ENCODE data around the gene CIAPIN1.
"Not testable (repeated sequence)": the region's sequence is repeated elsewhere in the genome, so short reads cannot be mapped to it uniquely, and the experiment has no call there.

Gene CIAPIN1

DNA sequence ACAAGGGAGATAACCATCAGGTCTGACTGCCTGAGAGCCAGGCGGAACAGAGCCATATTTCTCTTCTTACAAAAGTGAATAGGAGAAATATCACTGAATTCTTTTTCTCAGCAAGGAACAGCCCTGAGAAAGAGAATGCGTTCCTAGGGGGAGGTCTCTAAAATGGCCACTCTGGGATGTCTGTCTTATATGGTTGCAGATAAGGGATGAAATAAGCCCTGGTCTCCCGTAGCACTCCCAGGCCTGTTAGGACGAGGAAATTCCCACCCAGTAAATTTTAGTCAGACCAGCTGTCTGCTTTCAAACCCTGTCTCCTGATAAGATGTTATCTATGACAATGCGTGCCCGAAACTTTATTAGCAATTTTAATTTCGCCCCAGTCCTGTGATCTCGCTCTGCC, 7.2 kb downstream of the CIAPIN1 start:
- not testable (repeated sequence) for DNase-seq

DNA sequence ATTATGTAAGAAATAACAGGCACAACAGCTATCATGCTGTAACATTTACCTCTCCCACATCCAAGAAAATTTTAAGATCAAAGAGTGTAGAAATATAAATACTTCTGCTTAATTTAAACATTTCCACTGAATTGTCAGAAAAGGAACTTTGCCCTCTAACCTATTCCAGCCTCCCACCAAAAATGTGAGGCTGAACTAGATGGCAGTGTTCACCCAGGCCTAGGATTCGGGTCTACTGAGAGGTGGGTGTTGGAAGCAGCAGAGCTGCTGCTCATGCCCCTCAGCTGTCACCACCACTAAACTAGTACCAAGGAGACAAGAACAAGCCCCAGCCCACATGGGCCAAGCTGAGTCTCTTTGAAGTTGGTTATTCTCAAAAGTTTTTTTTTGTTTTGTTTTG, 11.3 kb downstream of the CIAPIN1 start:
- no peak for DNase-seq

DNA sequence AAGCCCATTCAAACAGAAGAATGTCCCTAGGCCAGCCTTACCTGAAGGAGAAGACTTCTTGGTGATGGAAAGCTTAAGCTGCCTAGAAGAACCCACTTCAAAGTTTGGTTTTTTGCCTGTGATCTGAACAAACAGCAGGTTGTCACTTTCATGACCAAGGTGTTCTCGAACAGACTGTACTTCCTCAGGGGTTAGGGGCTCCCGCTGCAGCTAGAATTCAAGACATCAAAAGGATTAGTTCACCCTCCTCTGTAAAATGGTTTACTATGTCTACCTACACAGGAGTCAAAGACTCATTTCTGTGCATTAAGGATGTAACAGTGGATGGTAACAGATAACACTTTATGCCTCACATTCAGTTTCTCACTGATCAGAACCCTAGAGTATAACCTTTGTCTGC, 13.2 kb downstream of the CIAPIN1 start:
- no peak for DNase-seq

DNA sequence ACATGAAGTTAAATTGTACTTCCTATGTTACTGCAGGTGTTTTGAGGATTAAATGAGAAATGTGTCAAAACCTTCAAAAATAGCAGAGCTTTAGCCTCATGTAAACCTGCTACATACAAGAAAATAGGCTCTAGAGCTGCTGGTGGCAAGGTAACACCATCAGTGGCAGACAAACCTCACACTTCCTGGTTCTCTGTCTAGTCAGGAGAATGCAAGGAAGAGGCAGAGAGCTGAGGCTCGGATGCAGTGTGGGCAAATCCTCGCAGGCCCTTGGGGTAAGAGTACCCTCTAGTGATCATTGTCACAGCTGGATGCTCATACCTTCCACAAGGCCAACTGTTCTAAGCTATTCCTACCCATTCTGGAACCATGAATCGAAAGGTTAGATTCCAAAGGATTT, 14.2 kb downstream of the CIAPIN1 start:
- DNase-seq, result no peak

DNA sequence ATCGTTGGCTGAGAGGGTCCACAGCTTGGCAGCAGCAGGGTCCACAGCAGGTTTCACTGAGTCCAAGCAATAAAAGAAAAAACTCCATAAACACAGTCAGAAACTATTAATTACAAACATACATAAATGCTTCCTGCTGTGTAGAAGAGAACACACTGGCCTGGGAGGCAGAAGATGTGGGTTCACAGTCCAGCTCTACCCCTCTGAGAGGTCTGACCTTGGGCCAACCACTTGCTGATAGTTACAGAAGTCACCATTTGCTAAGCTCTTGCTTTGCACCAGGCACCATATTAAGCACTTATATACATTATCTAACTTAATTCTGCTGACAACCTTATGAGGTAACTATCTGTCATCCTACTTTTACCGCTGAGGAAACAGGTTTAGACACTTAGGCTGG, 14.7 kb downstream of the CIAPIN1 start:
- DNase-seq, result no peak

DNA sequence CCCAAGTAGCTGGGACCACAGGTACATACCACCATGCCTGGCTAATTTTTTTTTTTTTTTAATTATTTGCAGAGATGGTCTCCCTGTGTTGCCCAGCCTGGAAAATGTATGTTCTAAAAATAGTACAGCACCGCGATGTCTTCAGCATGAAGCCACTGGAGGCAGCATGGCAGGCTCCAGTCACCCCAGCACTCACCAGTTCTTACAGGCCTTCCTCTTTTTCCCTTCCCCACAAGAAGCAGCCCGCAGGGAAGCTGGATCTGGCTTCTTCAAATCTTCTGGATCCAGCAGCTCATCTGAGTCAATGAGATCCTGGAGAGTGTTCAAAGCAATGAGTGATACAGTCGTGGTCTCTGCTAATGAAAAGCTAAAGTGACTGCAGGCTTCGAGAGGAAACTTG, 16.2 kb downstream of the CIAPIN1 start:
- no peak for DNase-seq

DNA sequence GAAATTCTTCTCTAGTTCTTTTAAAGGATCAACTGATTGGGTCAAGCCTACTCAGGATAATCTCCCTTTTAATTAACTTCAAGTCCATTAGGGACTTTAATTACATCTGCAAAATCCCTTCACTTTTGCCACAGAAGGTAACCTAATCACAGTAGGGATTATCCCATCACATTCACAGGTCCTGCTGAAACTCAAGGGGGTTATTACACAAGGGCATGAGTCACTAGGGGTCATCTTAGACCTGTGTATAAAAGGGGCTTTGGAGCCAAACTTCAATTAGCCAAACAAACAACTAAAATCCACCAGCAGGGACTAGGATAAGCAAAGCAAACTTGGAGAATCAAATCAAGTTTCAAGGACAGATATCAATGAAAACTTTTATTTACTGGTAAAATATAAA, 19.4 kb downstream of the CIAPIN1 start:
- DNase-seq, result no peak

DNA sequence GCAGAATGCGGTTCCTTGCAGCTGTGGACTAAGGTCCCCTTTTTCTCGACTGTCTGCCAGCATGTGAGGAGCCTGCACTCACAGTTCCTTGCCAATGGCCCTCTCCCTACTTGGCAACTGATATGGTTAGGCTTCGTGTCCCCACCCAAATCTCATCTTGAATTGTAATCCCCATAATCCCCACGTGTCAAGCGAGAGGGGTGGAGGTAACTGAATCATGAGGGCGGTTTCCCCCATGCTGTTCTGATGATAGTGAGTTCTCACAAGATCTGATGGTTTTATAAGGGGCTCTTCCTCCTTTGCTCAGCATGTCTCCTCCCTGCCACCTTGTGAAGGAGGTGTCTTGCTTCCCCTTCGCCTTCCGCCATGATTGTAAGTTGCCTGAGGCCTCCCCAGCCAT, 19.9 kb downstream of the CIAPIN1 start:
- DNase-seq, result no peak

DNA sequence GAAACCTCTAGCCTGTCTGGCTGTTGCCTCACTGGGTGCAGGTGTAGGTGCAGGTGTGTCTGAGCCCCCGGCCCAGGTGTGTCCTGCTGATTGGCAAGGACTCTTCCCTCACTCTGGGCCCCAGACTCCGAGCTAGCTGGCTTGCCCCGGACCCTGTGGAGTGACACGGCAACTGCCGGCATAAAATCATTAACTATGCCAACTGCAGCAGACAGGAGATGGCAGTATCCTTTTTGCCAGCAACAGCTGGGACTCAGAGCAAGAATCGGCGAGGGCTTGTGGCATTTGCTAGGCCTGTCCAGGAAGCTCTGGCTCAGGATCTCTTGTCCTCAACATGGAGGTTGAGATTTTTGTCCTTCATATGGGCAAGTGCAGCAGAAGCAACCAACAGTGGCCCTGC, 20.8 kb downstream of the CIAPIN1 start:
- DNase-seq, result no peak

DNA sequence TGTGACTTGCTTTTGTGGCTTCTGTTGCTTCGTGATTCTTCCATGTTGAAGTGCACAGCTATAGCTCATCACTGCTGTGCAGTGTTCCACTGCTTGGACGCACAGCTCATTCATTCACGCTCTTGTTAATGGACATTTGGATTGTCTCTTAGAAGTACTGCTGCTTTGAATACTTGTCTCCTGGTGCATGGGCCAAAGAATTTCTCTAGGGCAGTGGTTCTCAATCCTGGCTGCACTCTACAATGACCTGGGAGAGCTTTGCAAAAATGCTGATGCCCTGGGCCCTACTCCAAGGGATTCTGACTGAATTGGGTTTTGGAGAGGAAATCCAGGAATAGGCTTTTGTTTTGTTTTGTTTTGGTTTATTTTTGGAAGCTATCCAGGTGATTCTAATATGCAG, 22.6 kb downstream of the CIAPIN1 start:
- DNase-seq, result no peak

DNA sequence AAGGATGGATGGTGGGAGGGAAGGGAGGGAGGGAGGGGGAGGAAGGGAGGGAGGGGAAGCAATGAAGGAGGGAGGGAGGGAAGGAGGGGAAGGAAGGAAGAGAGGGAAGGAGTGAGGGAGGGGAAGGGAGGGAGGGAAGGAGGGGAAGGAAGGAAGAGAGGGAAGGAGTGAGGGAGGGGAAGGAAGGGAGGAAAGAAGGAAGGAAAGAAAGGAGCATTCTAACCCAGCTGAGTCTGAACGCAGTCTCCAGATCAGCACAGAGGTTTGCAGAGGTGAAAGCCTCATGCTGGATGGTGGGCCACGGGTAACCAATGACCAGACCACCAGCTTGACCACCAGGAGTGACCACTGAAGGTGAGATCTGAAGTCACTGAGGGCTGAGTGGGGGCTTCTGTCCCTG, 24.0 kb downstream of the CIAPIN1 start:
- DNase-seq, result no peak

DNA sequence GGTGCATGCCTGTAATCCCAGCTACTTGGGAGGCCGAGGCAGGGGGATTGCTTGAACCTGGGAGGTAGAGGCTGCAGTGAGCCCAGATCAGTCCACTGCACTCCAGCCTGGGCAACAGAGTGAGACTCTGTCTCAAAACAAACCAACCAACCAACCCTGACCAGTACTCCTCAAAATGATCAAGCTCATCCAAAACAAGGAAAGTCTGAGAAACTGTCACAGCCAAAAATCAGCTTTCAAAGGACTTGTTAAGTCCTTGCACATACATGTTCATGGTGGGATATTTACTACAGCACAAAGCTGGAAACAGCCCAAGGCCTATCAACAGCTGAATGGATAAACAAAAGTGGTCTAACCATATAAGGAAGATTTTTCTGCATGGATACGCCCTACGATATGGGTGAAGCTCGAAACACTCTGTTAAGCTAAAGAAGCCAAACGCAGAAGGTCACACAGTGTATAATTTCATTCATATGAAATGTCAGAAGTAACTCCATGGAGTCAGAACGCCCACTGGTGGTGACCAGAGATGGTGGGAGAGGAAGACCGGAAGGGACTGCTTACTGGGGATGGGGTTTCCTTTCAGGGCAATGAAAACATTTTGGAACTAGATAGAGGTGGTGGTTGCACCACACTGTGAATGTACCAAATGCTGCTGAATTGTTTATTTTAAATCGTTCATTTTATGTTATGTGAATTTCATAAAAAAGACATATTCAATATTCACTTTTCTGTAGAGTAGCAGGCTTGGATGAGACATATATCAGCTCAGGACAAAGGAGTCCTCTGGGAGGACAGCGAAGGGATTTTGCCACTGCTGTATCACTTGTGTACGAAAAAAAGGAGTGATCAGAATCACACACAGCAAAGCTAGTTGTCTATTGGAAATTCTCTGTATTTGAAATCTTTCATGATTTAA, 24.9 kb downstream of the CIAPIN1 start:
- DNase-seq, result no peak

DNA sequence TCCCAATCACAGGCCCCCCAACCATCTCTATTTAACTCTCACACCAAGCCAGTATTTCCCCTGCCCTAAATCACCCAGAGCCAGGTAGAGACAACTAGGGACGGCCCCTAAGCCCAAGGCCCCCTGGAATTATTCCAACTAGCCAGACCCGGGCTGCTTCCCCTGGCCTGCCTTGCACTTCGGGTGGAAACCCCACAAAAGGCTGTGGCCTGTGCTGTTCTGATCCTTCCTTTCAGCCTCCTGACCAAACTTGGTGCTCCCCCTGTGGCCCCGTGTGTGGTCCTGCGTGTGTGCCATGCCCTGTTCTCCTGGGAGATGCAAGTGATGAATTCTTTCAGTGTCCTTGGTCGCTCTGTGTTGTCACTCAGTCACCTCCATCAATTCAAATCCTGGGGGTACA, 27.7 kb downstream of the CIAPIN1 start:
- no peak for DNase-seq

DNA sequence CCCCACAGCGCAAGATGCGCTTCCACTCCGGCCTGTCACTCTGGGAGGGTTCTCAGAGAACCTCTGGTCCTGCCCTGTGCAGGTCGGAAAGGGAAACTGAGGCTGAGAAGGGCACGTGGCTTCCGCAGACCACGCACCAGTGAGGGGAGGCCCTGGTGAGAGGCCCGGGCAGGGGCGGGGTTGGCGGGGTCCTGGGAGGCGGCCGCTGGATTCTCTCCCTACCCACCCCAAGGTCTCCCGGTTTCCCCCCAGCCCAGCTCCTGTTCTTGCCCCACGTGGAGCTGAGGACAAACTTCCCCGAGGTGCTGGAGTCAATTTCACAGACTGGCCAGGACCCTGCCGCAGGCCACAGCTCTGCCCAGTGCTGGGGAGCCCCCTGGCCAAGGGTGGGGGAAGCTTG, 31.1 kb downstream of the CIAPIN1 start:
- DNase-seq, result no peak

DNA sequence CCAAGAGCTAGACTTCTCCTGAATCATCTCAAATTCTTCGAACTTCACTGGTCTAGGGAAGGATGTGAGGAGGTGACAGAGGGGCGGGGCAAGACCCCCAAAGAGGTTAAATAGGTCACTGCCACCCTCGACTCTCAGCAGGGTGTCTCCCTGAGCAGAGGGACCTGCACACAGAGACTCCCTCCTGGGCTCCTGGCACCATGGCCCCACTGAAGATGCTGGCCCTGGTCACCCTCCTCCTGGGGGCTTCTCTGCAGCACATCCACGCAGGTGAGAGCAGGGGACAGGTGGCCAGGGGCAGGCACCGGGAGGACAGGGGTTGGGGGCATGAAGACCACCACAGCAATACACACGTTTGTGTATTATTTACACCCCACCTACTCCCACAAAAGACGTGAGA, 33.5 kb downstream of the CIAPIN1 start:
- DNase-seq, result no peak

DNA sequence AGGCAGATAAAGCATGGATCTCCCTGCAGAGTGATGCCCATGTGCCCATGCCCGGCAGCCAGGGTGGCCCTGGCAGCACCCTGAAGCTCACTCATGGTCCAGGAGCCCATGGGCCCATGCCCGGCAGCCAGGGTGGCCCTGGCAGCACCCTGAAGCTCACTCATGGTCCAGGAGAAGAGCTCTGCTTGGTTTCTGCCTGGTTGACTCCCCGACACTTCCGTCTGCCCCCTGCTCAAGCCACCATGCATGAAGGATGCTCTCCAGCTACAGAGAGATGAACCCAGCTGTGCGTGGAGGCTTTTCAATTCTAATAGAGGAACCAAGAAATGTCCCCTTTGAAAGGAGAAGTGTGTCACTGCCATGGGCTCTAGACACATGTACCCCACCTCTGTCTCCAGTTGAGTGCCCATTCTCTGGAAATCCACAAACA, 33.9 kb downstream of the CIAPIN1 start:
- no peak for DNase-seq

DNA sequence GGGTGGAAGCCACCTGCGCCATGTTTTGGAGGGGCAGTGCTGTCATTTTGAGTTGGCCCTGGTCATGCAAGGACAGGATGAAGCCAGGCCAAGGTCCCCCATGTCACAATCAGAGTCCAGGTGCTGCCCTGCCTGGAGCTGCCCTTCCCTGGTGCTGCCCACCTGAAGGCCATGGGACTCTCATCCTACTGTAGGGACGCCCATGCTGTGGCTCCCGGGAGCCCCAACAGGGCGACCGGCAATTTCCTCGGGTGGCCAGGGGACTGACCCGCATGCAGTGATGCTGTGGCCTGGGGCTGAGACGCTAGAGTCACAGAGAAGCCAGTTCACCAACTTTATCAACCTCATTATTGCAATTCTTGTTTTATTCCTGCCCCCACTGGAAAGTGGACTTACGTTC, 34.6 kb downstream of the CIAPIN1 start:
- no peak for DNase-seq

DNA sequence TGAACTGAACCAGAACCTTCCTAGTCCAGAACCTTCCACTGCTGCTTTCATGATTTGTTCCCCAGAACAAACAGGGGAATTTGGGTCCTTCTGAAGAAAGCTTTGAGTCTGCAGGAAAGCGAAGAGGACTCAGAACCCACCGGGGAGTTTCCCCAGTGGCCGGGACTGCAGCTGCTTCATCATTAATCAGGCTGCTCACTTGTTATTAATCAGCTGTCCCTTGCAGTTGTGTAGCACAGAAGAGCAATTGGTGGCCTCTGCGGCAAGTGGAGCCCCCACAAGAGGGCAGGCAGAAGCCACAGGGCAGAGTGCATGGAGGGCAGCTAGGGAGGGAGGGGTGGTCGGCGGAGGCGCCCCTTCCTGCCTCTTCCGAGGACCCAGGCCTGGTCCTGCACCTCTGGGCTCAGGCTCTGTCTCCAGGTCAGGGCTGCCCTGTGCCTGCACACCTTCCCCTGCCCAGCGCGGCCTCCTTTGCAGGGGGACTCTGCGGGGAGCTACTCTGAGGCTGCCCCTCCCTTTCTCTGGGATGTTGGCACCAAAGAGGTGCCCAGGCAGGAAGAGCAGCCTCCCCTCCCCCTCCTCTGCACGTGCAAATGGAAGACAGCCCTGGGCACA, 35.7 kb downstream of the CIAPIN1 start:
- DNase-seq, result no peak

DNA sequence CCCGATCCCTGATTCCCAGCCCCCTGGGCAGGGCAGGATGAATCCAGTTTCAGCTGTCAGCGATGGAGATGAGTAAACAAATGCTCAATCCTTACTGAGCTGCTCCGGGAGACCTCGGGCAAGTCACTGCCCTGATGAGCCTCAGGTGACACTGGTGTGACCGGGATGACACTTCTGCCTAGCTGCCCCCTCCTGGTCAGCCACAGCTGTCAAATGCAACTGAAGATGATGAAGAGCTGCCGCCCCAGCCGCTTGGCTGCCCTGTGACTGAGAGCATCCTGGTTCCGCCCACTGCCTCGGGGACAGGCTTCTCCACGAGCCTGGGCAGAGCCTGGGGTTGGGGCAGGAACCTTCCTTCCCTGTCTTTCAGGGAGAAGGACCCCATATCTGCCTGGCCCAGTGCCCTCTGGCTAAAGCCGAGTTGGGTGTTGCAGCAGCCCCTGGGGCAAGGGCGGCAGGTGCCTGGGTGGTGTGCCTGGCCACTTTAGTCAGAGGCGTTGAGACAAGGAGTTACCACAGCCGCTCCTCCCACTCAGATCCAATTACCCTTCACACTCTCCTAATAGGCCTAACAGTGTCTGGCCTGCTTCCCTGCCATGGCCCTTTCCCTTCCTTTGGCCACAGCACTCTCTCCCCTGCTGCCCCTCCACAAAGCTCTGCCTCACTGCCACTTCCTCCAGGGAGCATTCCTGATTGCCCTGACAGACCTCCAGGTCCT, 37.2 kb downstream of the CIAPIN1 start:
- DNase-seq, result no peak

DNA sequence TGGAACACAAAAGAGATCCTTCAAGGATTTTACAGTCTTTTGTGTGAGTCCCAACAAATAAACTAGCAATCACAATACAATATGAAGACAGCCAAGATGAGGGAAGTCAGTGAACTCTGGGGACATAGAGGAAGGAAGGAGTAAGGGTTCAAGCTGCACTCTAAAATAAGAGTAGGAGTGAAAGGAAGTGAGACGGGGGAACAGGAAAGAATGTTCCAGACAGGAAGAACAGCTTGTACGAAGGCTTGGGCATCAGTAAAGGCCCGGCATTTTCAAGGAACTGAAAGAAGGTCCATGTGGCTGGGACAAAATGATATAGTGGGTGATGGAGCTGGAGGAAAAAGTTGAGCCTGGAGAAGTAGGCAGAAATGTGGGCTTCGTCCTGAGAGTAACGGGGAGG, 38.1 kb downstream of the CIAPIN1 start:
- no peak for DNase-seq

DNA sequence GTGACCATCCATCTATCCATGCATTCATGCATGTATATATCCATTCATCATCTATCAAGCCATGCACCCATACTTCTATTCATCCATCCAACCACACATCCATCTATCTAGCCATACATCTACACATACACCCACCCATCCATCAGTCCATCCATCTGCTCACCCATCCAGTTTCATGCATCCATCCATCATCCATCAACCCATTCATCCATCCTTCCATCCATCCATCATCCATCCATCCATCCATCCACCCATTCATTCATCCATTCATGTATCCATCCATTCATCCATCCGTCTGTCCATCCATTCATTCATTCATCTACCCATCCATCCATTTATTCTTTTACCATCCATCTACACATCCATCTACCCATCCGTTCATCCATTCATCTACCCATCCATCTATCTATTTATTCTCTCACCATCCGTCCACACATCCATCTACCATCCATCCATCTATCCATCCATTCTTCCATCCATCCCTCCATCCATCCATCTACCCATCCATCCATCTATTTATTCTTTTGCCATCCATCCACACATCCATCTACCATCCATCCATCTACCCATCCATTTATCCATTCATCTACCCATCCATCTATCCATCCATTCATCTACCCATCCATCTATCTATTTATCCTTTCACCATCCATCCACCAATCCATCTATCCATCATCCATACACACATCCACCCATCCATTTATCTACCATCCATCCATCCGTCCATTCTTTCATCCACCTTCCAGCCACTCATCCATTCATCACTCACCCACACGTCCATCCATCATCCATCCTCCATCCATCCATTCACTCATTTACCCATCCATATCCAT, 39.4 kb downstream of the CIAPIN1 start:
- no peak for DNase-seq

DNA sequence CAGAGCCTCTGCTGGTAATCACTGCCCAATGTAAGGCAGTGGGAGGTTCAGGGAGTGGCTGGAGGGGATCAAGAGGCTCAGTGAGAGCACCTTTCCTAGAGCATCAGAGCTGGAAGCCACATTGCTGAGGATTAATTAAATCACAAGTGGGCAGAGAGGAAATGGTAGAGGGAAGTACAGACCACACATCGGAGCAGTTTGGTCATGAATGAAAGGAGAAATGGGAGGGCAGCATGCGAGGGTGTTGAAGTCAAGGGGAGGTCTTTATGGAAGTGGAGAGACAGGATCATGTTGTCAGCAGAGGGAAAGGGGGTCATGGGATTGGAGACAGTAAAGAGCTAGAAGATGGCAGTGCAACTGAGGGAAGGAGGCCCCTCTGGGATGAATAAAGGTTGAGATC, 40.3 kb downstream of the CIAPIN1 start:
- no peak for DNase-seq

DNA sequence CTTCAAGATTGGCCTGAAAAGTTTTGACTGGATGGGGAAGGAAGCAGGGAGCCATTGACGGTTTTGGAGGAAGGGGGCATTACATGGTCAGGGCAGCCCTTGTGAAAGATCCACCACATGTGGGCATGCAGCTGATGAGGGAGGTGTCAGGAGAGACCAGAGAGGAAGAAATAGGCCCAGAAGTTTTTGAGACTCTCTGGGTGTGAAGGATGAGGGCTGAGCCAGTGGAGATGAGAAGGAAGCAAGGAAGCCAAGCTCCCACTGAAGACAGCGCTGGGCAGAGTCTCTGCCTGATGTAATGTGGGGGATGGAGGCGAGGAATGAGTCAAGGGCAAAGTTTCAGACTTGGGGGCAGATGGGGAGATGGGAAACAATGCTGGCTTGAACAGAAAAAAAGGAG, 42.1 kb downstream of the CIAPIN1 start:
- DNase-seq, result no peak
